ENCODE data around the gene SLC36A4.

GRCh38 chr11:93225662-93226061, 27.9 kb upstream of the SLC36A4 start:
- TF ChIP-seq CTCF (conservative IDR thresholded peaks at IDR 0.05; ENCODE audit: low read depth, low read length) (peak; percentile 46; the same call in 1 of the 2 replicates), EZH2 (IDR thresholded peaks at IDR 0.05; ENCODE audit: borderline replicate concordance, low read depth, low read length, poor library complexity, severe bottlenecking) (no peak)

Data from A673 (cell line).